Right lobe of liver (tissue), 6 donors: ENCODE measurements around the gene CLPSL2. TPM values are rescaled to one million over a fixed set of nuclear protein-coding genes. Genes with fewer than 3 reads are reported as not detected.
"Not testable (repeated sequence)": the region's sequence is repeated elsewhere in the genome, so short reads cannot be mapped to it uniquely, and the experiment has no call there.

Experiments
- ATAC-seq, 4 donors: fragments of 200-7000 bp; cut with Tn5 transposase; one replicate each; pipeline ENCODE4 v1.9.1; 2020; ENCODE audit warnings: mild to moderate bottlenecking in 4 of 4, moderate library complexity in 4 of 4
- DNase-seq, 3 donors: peaks; one replicate each; pipeline ENCODE4 v3.0.0-alpha.2; 2020
- H3K27ac ChIP-seq, 3 donors: fragments of 200-600 bp; one replicate each; pipeline ENCODE4 v1.8.0; 2022
- H3K27me3 ChIP-seq, 2 donors: fragments of 200-600 bp; one replicate each; pipeline ENCODE4 v1.8.0; 2022
- H3K36me3 ChIP-seq, 4 donors: fragments of 200-600 bp; sonication (generic) in 1 of 4; one replicate each; pipeline versions ENCODE4 v1.5.1 to v1.8.0; 2017 to 2022; ENCODE audit warnings: control low read depth in 1 of 4
- H3K4me1 ChIP-seq, 4 donors: fragments of 200-600 bp; sonication (generic) in 1 of 4; one replicate each; pipeline versions ENCODE4 v1.5.1 to v1.8.0; 2017 to 2022; ENCODE audit warnings: control low read depth in 1 of 4
- H3K4me3 ChIP-seq, 3 donors: fragments of 200-600 bp; one replicate each; pipeline ENCODE4 v1.8.0; 2022
- H3K9me3 ChIP-seq, 4 donors: fragments of 200-600 bp; sonication (generic) in 1 of 4; one replicate each; pipeline versions ENCODE4 v1.5.1 to v1.8.0; 2017 to 2022; ENCODE audit warnings: control low read depth in 1 of 4
- CTCF ChIP-seq, 4 donors: fragments of 200-600 bp in 3 of 4; fragments of 450-650 bp in 1 of 4; IDR thresholded peaks; one replicate each; pipeline versions ENCODE4 v1.5.1 to v1.8.0; 2016 to 2022; ENCODE audit warnings: antibody characterized with exemption in 4 of 4, mild to moderate bottlenecking in 2 of 4
- POLR2A ChIP-seq: fragments of 450-650 bp; IDR thresholded peaks from one replicate; pipeline ENCODE4 v1.6.1; 2017; ENCODE audit warnings: antibody characterized with exemption, mild to moderate bottlenecking
- WGBS: methylation state at CpG from one replicate; pipeline ENCODE4 v1.1.6; 2018; ENCODE audit warnings: low coverage, low lambda C conversion rate; ENCODE audit not compliant: insufficient coverage; ENCODE audit errors: missing lambda C conversion rate; 5-methylcytosine and 5-hydroxymethylcytosine counted together
- intact Hi-C, 2 donors: fragments of 100-400 bp; cut with DNase I; formaldehyde crosslinking; loops; one replicate each; pipeline versions ENCODE4 v1.11.2 to v1.14.1; 2022
- total RNA-seq, 6 experiments: library from RNA; depleted of rRNA in 2 of 6; stranded (reverse); fragments of >200 nt in 2 of 6; fragmentation: NEBNext Ultra II Directional in 3 of 6; extraction: Animal tissue kit (Norgen Biotek cat#: 25700) in 3 of 6; gene quantifications; one replicate each; pipeline versions ENCODE4 v1.1.0 to v1.2.4, GENCODE V29; 2016 to 2023
- donor health status: DM: no; HTN: yes; CAD: no.
- donor health status: DM: no; HTN: no; CAD: no.
- donor health status: DM: no; HTN: no; CAD: no.
- donor health status: DM: no; HTN: yes; CAD: no.
- donor health status: DM: no; HTN: yes; CAD: no.

Gene CLPSL2
- total RNA-seq, 6 experiments from 2014 or later: not detected

- peak; percentile 82 for TF ChIP-seq POLR2A
- TF ChIP-seq CTCF (IDR thresholded peaks at IDR 0.05): peak in 1 of 4 donors; percentile 13
- ATAC-seq: peak; percentile 61 to 65 (median 62)
- DNase-seq: peak; percentile 97 to 98 (median 97)
- under 1% methylated on average over 29 of the region's 61 CpGs for WGBS
- Histone ChIP-seq H3K27ac (peak overlapping the region; percentile 98 to 99 (median 99)), H3K4me1 (peaks cover 11 to 64% (median 35%) of the 10 kb centered on the region in 4 donors), H3K9me3 (no peaks in the 10 kb centered on the region), H3K4me3 (peak overlapping the region; percentile 82 to 86 (median 85)), H3K36me3 (no peaks in the 10 kb centered on the region), H3K27me3 (no peaks in the 10 kb centered on the region)
- intact Hi-C loops: loop anchor here (10.0 kb wide), 2 partner anchors 147 to 167 kb away; no protein-coding TSS in a partner anchor
These were observed 44.5 kb upstream of the CLPSL2 start for GRCh38 chr6:35731736-35732532.

DNA sequence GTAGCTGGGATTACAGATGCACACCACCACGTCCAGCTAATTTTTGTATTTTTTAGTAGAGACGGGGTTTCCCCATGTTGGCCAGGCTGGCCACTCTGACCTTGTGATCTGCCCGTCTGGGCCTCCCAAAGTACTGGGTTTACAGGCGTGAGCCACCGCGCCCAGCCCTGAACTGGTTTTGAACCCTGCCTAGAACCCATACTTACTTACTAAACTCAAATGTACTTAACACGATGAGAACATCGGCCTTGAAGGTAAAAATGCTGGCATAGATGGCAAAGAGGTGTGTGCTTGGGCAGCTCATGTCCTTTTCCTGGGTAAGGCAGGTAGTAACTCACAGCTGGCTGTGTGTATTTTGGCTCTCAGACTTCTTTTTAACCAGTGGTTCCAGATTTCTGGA is 42.8 kb upstream of the CLPSL2 start:
- Histone ChIP-seq H3K27me3 (no peaks in the 10 kb centered on the region), H3K36me3 (no peaks in the 10 kb centered on the region), H3K9me3 (no peaks in the 10 kb centered on the region), H3K4me3 (no peak overlapping the region), H3K4me1 (peaks cover 11 to 53% (median 30%) of the 10 kb centered on the region in 4 donors), H3K27ac (peak overlapping the region; percentile 98 to 99 (median 99))
- DNase-seq (peak in 2 of 3 donors; percentile 54 to 62), ATAC-seq (no peak)
- TF ChIP-seq POLR2A: no peak
- TF ChIP-seq CTCF (IDR thresholded peaks at IDR 0.05): no peak
- intact Hi-C loops: loop anchor here (10.0 kb wide), 2 partner anchors 149 to 169 kb away; no protein-coding TSS in a partner anchor
- 73% methylated on average over 8 of the region's 8 CpGs for WGBS

- peaks cover 8 to 51% (median 27%) of the 10 kb centered on the region in 4 donors for H3K4me1 ChIP-seq
- peak in 2 of 3 donors; percentile 26 to 44 for DNase-seq
- H3K9me3 ChIP-seq, ATAC-seq, H3K27me3 ChIP-seq, H3K4me3 ChIP-seq, H3K36me3 ChIP-seq: not testable (repeated sequence)
- 91% methylated on average over 12 of the region's 12 CpGs for WGBS
- peak overlapping the region in 2 of 3 donors; percentile 98 to 99 for H3K27ac ChIP-seq
- intact Hi-C loops: loop anchor here (10.0 kb wide), 2 partner anchors 150 to 170 kb away; no protein-coding TSS in a partner anchor
These were observed 42.1 kb upstream of the CLPSL2 start for GRCh38 chr6:35734319-35734718.

- ATAC-seq: no peak
These were observed 40.9 kb upstream of the CLPSL2 start for GRCh38 chr6:35735452-35735851.

More at GRCh38 chr6:35735452-35735851, 40.9 kb upstream of the CLPSL2 start:
- no peaks in the 10 kb centered on the region for H3K27me3 ChIP-seq
- DNase-seq: peak in 1 of 3 donors; percentile 60
- H3K27ac ChIP-seq: no peak overlapping the region
- no peaks in the 10 kb centered on the region for H3K36me3 ChIP-seq
- H3K4me1 ChIP-seq: peaks cover 6 to 49% (median 25%) of the 10 kb centered on the region in 4 donors
- H3K4me3 ChIP-seq: no peak overlapping the region
- intact Hi-C loops: loop anchor here (5.0 to 10.0 kb wide), 3 partner anchors 151 to 213 kb away; no protein-coding TSS in a partner anchor
- WGBS: 48% methylated on average over 2 of the region's 3 CpGs
- no peaks in the 10 kb centered on the region for H3K9me3 ChIP-seq
- TF ChIP-seq POLR2A: no peak
- no peak for TF ChIP-seq CTCF (IDR thresholded peaks at IDR 0.05)
